ENCODE results near the gene LIMK2.
"Not testable (repeated sequence)": the region's sequence is repeated elsewhere in the genome, so short reads cannot be mapped to it uniquely, and the experiment has no call there.

Gene LIMK2

GRCh38 chr22:31211862-31212730 is at the start of gene LIMK2:
Gene LIMK2, plus strand, starts transcription at chr22:31212298. Its CDS starts 111 bp downstream, at chr22:31212409.
- no peak for DNase-seq (ENCODE audit: low read depth)

- DNase-seq (ENCODE audit: low read depth), result no peak
These were observed 41.1 kb upstream of the LIMK2 start for GRCh38 chr22:31170971-31171370.

- DNase-seq (ENCODE audit: low read depth), result not testable (repeated sequence)
These were observed 40.4 kb upstream of the LIMK2 start for GRCh38 chr22:31171734-31172133.

GRCh38 chr22:31173386-31174145 is 38.5 kb upstream of the LIMK2 start:
- DNase-seq (ENCODE audit: low read depth), result peak; percentile 71

GRCh38 chr22:31176923-31177322 is 35.2 kb upstream of the LIMK2 start:
- no peak for DNase-seq (ENCODE audit: low read depth)

- DNase-seq (ENCODE audit: low read depth), result peak; percentile 90
These were observed 34.5 kb upstream of the LIMK2 start for GRCh38 chr22:31177420-31178162.

DNA sequence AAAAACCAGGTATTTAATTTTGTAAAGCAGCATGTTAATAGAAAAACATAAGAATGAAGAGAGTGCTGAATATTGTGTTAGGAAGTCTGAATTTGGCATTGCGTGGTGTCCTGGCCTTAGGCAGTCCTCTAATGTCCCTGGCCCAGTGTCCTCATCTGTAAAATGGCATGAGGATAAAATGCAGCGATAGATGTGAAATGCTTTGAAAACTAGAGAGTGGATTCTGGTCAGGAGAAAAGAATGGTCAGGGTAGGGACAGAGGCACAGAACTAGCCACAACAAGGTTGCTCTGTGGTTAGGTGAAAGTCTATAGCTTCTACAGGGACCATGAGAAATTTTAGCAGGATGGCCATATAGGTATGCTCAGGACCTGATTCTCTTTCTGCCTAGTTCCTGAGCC is 33.2 kb upstream of the LIMK2 start:
- no peak for DNase-seq (ENCODE audit: low read depth)

GRCh38 chr22:31179345-31179744 is 32.8 kb upstream of the LIMK2 start:
- no peak for DNase-seq (ENCODE audit: low read depth)

GRCh38 chr22:31184015-31184414 is 28.1 kb upstream of the LIMK2 start:
- no peak for DNase-seq (ENCODE audit: low read depth)

DNA sequence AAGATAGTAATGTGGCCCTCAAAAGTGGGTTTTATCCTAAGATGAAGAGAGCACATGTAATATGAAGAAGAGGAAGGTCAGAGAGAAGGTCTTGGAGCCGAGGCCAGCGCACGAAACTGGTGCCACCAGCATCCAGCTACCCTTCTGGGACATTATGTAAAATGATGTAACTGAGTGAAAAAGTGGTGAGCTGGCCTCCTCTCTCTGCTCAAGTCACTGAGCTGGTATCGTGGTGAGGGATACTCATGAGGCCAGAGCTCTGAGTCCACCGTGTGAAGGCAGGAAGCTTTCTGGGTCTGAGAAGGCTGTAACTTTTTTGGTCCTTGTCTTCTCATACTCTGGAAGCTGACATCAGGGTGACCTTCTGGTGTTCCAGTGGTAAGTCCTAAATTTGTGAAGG is 27.0 kb upstream of the LIMK2 start:
- no peak for DNase-seq (ENCODE audit: low read depth)

DNA sequence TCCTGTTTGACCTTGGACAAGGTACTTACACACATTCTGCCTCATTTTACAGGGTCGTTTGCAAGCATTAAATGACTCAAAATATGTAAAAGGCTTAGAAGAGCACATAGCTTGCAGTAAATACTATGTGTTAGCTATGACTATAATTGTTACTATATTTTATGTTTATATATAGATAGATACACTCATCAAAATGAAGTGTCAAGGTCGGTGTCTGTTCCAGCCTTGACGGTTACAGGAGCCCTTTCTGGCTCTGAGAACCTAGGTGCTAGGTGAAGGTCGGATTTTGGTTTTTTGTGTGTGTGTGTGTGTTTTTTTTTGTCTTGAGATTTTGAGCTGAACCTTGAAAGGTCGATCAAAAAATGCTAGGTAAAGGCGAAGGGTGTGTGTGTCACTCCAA is 24.5 kb upstream of the LIMK2 start:
- DNase-seq (ENCODE audit: low read depth), result no peak

DNA sequence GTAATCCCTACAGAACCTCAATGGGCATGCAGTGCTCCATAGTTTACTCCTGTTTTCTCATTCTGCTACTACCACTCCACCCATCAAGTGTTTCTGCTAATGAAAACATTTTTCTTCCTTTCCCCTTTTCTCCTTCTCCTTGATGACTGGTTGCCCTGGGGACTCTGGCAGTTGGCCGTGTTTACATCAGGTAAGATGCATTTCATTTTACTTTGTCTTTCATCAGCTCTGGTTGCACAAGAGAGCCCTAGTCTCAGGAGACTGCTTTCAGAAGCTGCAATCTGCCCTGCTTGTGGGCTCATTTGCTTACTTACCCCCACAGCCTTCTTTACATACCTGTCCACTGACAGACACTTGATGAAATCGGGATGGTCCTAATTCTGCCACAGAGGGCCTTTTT is 19.6 kb upstream of the LIMK2 start:
- no peak for DNase-seq (ENCODE audit: low read depth)

DNA sequence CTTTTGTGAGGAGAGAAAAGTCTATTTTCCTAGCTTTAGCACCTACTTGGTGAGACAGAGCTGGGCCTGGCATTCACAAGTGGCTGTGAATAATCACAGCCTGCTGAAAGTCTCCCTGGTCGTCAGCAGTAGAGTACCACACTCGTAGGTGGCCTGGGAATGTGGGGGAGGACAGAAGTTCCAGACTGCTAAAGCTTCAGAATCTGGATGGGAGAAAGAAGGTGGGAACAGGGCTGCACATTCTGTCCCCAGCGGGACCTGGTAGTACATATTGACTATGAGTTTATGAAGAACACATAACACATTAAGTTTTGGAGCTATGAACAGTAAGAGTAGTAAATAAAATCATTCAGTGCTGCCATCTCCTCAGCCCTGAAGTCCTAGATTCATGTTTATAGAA is 19.0 kb upstream of the LIMK2 start:
- no peak for DNase-seq (ENCODE audit: low read depth)

DNA sequence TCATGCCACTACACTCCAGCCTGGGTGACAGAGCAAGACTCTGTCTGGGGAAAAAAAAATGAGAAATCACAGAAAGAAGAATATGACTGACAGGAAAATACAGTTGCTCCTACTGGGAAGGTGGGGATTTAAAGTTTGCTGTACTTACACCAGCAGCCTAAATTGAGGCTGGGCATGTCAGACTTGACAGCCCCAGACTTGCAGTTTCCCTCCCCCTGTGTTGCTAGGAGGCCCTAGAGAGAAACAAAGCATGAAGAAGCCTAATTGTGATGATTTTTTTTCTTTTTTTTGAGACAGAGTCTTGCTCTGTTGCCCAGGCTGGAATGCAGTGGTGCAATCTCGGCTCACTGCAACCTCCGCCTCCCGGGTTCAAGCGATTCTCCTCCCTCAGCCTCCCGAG is 17.4 kb upstream of the LIMK2 start:
- not testable (repeated sequence) for DNase-seq (ENCODE audit: low read depth)

DNA sequence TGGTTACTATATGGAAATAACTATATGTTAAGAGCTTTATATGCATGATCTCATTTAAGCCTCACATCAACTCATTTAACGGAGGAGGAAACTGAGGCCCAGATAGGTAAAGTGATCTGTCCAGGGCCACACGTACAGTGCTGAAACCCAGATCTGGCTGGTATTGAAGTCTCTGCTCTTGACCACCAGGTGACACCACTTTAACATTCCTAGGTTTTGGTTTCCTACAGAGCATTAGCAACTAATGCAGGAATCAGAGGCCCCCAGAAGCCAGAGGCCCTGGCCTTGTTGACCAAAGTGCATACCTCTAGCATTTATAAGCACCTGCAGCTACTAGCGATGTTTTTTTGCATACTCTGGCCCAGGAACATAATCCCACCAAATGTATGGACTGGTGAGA is 12.9 kb upstream of the LIMK2 start:
- DNase-seq (ENCODE audit: low read depth), result no peak

GRCh38 chr22:31204352-31204984 is 7.6 kb upstream of the LIMK2 start:
- not testable (repeated sequence) for DNase-seq (ENCODE audit: low read depth)

GRCh38 chr22:31205059-31205458 is 7.0 kb upstream of the LIMK2 start:
- DNase-seq (ENCODE audit: low read depth), result not testable (repeated sequence)

GRCh38 chr22:31206460-31206859 is 5.6 kb upstream of the LIMK2 start:
- not testable (repeated sequence) for DNase-seq (ENCODE audit: low read depth)

- DNase-seq (ENCODE audit: low read depth), result no peak
These were observed 5.0 kb upstream of the LIMK2 start for GRCh38 chr22:31206896-31207687.

DNA sequence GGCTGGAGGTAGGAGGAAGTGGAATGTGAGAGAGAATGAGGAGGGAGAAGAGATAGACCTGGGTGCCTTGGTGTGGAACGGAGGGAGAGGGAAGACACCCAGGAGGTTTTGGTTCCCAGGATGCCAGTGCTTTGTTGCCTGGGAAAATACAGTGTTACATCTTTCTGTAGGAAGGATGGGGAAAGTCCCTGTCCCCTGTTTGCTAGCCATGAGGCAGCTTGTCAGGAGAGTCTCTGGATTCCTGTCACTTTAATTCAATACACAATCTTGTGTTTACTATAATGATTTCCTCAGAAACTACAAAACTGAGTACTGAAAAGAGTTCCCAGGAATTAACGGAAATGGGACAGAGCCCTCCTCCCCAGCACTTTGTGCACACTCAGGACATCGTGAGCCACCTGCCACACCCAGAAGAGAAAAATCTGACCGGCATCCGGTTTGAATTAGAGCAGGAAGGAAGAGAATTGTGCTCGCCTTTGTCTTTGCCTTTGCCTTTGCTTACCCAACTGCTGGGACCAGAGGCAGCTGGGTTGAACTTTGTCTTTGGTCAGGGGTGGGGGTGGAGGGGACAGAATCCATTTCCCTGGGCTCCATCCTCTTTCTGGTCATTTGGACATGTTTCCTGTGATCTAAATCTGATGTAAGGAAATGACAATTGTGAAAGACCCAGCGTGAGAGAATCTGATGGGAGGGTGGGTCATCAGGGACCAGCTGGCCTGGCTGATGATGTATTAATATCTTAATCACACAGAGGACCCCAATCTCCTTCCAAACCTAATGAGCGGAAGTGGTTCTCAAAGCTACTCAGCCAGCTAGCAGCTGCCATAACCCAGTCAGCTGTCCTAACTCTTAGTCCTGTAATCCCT is 1.3 kb upstream of the LIMK2 start:
- no peak for DNase-seq (ENCODE audit: low read depth)
